HG02678 (cell line): ENCODE data around the gene ADCY5.

Experiments
- ATAC-seq: cut with Tn5 transposase; IDR thresholded peaks from one replicate; pipeline ENCODE4 v1.9.1; 2021; ENCODE audit warnings: mild to moderate bottlenecking, moderate library complexity; ENCODE audit not compliant: unreplicated experiment

ADCY5 gene

DNA sequence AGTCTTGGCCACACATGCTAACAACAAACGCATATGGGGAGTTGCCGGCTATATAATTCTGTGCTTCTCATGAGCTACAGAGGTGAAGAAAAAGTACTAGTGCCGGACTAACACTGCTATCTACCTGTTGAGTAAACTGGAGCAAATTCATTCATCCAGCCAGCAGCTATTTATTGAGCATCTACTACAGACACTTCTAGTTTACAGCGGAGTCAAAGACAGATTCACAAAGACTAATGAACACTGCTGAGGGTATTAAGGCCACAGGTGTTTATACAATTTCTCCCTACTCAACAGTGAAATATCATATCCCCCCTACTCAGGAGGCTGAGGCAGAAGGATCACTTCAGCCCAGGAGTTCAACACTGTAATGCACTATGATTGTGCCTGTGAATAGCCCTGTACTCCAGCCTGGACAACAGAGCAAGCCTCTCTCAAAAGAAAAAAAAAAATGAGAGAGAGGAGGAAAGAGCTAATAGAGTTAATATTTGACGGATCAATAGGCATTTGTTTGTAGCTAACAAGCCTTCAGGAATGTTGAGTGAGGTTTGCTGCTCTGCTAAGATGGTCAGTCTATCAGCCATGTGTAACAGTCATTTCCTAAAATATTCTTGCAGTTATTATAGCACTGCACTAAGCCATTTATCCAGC, 17.8 kb downstream of the ADCY5 start:
- no peak for ATAC-seq

DNA sequence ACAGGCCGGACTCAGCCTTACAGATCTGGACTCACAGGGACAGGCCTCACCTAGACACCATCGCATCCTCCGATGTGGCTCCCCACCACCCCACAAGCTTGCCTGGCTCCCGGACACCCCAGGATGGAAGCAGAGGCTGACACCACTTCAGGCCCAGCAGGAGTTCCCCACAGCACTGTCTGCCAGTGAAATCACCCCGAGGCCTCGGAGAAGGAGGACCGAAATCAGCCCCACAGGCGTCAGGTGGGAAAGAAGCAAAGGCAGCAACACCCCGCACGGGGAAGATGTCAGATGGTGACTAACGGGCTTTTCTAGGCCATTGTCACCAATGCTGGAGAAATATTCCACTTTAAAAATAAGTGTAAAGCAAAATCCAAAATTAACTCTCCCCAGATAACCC, 18.6 kb downstream of the ADCY5 start:
- no peak for ATAC-seq

DNA sequence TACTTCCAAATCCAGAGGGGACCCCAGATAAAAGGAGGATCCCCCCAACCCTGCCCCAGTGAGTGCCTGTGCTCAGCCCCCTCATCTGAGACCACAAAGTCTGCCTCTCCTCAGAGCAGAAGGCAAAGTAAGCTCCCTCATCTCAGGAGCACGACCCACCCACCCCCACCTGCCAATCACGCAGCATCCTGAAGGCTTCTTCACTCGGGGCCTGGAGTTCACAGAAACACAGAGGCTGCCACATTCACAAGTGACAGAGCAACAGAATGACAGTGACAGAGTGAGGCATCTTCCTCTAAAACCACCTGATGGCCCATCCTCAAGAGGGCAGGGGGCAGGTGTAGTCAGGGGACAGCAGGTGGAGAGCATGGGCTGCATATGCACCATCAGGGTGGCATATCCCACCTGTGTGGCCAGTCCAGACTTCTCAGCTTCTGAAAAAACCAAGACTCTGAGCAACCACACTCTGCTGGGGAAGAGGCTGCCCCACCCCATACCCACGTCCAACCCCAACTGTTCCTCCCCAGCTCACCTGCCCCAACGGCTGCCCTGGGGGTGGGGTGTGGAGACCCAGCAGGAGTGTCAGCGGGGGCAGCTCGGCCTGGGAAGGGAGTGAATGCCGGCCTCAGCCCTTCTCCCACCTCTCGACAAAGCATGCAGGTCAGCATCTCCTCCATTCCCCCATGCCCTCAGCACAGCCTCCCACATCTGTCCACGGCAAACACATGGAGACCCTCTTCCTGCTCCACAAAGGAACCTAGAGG, 19.3 kb downstream of the ADCY5 start:
- no peak for ATAC-seq

DNA sequence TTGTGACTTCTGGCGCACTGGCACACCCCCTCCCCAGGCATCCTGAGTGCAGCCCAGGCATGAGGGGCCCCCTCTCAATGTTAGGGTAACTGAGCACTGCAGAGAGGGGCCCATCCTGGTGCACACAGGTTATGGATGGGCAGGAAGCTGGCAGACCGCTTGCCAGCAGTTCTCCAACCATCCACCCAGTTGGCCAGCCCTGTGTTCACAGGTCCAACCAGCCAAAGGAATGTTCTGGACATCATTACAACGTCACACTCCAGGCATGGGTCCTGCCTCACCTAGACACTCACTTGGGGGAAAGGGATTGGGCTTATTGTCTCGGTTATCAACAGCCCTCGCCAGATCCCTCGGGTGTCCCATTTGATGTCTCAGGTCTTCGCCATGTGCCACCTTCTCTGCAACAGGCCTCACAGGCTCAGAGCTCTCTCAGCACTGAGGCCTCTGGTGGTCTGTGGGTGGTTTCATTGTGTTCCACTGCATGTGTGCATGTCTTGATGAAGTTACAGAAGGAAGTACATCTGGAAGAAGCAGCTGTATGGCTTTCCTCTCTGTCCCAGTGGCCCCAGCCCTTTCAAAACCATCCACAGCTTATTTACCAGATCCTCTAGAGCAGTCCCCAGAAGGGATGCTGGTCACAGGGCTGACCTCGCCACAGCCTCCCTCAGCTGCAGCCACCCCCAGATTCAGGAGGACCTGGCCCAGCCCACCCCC, 23.7 kb downstream of the ADCY5 start:
- ATAC-seq = no peak

DNA sequence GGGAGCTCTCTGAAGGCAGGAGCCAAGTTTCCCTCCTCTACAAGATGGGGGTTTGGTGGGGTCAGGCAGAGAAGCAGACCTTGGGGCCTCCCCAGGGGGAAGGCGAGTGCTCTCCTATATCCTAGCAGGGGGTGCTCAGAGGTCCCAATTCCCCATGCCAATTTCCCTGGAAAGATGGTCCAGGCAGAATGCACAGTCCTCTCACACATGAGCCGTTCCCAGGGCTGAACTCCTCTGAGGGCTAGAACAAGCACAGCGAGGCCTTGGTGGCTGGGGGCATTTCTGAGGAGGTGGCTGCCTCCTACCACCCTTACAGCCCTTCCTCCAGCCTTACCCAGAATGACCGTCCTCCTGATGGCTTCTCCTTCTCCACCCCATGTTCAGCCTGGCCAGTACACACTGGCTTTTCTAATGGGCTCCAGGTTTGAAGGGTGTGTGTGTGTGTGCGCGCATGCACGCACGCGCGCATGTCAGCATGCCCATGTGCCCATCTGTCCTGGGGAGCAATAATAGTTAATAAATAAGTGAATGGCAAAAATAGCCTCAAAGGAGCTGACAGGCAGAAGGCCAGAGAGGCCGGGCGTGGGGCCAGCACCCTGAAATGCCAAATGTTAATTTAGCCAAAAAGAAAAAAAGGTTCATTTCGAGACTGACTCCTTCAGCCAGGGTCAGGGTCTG, 24.4 kb downstream of the ADCY5 start:
- ATAC-seq = no peak

DNA sequence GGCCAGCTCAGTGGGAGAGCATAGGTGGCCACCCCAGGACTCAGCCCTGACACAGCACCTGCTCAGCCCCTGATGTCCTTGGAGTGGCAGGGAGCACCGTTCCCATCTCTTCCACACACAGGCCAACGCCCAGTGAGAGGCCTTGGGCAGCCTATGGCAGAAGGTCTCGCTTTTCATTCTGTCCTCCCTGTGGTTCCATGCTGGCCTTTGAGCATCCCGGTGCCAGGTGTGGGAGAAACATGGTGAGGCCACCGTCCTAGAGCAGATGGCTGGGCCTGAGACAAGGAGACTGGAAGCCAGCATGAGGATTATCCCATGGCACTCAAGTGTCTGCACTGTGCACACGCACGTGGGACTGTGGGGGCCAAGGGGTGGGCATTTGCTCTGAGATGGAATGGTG, 25.1 kb downstream of the ADCY5 start:
- no peak for ATAC-seq

DNA sequence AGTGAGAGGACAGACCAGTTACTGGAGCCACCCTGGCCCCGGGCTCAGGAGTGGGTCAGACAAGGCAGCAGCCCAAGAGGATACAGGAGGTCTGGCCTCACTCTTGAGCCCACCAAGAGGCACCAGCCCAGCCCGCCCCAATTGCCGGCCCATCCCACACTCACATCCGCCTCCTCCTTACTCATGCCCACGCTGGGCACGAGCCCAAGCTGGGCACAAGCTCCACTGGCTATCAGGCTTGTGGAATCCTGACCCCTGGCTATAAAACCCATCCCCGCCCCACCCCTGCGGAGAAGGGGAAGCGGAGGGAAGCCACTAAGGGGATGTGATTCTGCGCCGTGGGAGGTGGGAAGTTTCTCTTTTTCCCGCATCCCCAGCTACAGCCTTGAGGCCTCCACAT, 25.9 kb downstream of the ADCY5 start:
- ATAC-seq = no peak

DNA sequence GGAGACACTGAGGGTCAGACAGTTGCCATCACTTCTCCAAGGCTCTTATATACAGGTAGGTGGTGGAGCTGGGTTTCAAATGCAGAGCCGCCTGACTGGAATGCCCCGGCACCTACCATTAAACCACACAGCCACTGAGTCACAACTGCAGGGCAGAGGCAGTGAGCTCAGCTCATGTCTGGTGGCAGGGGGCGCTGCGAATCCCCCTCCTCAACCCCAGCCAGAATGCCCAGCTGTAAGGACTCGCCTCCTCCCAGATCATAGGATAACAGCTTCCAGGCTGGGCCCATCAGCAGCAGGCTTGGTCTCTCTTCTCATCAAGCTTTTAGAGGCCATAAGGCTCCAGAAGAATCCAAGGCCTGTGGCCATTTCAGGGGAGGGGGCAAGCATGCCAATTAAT, 26.4 kb downstream of the ADCY5 start:
- no peak for ATAC-seq

DNA sequence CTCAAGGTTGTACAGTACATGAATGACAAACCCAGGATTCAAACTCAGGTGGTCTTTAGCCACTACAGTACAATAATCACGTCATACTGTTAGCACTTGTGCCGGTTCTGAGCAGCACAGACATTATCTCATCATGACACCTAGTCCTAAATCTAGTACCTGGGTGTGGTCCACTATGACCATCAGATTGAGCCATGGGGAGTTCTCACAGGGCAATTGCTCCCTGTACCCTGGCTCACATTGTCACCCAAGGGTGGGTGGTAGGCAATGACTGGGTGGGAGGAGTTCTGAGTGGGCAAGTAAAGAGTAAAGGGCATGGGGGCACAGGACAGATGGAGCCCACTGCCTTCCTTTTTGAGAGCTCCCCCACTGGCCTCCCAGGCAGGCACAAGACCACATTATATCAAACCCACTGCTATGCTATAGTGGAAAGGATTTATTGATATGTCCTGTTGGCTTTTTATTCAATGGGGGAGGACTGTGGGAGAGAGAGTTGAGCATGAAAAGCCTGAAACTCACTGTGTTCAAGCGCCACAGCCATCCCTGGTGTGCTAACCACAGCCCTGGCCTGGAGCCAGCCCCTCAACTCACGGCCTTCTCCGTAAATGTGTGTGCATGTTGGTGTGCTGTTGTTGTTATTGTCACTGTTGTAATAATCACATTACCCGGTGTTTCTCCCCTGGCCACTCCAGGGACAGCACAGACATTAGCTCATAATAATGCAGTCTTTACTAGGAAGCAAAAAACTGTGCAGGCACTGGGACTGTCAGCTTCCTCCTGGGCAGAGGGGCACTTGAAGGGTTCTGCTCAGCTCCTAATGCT, 27.3 kb downstream of the ADCY5 start:
- ATAC-seq = no peak

DNA sequence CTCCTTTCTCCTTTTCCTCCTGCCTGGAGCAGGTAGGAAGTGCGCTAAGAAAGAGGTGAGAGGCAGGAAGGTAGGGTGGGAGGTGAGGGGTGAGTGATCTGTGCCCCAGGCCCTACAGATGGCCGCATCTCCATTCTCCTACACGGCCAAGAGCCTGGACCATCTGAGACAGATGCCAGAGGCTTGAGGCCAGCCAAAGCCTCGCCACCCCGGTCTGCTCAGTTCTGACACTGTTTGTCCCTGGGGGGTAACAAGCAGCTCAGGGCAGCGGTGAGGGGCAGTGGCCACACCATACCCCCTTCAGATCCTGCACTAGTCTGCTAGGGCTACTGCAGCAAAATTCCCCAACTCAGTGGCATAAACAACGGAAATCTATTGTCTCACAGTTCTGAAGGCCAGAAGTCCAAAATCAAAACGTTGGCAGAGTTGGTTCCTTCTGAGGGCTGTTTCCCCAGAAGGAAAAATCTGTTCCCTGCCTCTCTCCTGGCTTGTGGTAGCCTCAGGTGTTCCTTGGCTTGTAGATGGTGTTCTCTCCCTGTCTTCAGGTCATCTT, 28.4 kb downstream of the ADCY5 start:
- ATAC-seq = no peak

DNA sequence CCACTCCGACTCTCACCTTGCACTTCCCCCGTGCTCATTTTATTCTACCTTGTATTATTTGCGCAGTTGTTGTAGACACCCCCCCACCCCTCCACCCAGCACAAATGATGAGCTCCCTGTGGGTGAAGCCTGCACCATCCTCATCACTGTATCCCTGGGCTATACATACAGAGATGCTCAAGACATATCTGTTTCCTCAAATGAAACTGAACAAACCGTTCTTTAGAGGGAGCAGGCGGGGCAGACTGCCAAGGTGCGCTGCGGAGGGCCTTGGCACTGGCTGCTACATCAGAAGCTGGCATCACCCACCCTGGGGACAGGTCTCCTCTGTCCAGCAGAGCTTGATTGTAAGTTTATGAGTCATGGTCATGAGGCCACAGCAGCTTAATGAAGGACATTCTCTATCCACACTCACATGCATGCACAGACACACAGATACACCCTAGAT, 29.0 kb downstream of the ADCY5 start:
- ATAC-seq = no peak

DNA sequence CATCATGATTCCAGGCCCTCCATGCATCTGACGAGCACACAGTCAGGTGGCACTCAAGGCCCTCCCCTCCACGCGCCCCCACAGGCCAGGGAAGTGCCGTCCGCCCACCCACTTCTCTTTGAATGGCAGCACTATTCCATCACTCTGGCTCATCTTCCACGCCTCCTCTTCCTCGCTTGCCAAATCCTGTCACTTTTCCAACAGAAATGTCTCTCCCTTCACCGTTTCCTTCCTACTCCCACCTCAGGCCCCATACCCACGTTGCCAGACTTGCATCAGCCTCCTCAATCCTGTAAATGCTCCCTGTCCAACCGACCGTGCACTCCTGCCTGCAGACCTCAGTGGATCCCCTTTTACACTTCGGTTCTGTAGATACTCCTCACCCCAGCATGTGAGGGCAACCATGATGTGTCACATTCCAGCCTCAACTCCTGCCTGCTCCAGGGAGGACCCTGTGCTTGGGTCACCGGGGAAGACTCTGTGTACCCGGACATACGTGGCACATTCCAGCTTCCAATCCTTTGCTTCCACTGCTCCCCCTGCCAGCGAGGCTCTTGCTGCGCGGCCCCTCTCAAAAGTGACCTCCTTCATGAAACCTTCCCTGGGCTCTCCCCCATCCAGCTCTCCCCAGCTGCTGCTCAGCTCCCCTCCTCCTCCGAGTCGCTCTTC, 29.6 kb downstream of the ADCY5 start:
- no peak for ATAC-seq

DNA sequence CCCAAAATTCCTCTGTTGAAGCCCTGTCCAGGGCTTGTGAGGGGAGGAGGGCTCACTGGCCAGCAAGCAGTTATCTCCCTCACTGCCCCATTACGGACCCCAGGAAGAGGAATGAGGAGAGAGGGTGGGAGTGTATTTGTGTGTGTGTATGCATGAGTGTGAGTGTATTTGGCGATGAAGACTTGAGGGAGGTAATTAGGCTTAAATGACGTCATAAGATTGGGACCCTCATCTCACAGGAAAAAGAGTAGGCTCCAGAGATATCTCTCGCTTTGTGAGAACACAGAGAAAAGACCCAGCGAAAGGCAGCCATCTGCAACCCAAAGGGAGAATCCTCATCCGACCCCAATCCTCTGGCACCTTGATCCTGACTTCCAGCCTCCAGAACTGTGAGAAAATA, 32.2 kb downstream of the ADCY5 start:
- ATAC-seq = no peak

DNA sequence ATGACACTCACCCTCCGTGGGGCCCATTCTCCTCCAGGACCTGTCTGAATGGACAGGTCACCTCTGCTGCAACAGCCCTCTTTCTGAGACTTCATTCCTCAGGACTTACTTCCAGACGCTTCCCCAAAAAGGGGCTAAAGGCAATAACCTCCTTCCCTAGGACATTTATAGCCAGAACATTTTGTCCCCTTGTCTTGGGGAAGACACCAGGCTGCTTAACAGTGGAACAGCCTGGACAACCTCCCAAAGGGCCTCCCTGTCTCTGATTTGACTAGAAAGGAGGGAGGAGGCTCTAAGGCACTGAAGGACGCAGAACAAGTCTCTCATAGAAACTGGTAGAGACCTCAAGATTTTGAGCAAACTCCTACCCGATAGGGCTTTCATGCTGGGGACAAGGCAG, 32.7 kb downstream of the ADCY5 start:
- ATAC-seq = no peak

DNA sequence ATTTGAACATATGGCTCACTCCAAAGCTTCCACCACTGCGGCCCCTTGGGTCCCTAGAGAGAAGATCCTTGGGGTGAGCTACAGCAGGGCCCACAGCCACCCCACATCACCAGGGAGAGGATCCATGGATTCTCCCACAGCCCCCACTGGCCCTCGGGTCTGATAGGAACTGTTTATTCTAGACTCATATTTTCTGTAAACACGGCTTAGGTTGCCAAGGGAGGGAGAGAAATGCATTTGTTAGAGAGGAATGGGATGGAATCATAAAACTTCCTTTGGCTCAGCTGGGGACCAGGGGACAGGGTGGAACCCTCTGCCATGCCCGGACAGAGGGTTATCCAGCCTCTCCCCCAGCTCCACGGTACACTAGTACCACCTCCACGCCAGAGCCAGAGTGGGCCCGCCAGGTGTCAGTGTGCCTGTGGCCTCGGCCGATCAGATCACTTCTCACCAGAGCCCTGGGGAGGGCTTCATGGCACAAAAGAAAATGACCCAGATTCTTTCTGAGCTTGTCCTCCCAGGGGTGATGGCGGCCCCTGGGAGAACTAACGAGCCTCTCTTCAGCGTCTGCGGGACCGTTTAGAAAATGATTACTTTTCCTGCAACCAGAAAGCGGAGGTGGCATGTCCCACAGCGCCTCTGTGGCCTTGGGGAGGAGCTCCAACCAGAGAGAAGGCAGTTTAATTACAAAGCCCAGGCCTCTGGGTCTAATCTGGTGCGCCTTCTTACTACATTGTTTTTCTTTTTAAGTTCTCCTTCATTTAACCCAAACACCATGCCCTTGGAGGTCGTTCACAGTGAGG, 33.7 kb downstream of the ADCY5 start:
- ATAC-seq = no peak

DNA sequence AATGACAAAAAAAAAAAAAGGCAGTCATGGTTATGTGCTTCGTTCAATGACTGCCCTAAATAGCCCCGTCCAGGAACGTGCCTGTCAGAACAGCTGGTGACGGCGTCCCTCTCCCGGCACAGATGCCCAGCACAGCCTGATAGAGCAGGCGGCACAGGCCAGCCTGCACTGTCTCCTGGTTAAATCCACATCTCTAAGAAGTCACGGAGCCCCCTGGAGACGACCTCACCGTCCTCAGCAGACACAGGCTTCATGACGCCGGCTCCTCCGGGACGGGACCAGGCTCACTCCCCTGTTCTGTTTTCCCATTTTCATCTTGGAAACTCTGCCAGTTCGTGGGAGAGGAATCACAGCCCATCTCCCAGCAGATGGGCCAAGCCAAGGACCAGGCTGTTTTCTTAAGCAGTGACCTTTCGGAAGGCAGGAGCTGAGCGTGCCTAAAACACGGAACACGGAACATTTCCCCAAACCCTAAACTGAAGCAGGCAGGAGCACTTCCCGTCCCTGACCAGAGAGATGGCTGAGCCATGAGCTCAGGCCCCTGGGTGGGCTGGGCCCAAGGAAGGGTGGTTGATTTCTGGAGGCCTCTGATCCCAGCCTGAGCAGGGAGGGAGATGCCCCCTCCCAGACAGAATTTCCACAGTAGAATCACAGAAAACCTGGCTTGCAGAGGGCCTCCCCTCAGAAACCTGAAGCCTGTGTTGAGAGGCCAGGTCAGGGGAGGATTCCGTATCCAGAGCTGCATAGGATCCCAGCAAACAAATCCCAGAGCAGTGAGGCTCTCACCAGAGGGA, 35.9 kb downstream of the ADCY5 start:
- no peak for ATAC-seq

DNA sequence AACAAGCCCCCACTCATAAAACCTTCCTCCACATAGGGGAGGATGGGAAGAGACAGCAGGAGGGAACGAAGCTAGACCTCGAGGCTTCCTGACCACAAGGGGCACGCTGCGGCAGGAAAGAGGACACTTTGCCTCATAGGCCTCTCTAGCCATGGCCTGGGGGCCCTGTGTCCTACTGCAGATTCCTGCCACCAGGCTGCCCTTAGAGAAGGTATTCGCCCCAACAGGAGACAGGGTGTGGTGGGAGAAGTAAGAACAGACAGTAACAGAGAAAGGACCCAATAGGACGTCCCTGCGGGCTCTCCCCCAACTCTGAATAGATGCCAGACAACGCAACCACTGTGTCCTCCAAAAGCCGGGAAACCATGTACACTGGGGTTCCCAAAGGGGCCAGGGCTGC, 36.8 kb downstream of the ADCY5 start:
- no peak for ATAC-seq

DNA sequence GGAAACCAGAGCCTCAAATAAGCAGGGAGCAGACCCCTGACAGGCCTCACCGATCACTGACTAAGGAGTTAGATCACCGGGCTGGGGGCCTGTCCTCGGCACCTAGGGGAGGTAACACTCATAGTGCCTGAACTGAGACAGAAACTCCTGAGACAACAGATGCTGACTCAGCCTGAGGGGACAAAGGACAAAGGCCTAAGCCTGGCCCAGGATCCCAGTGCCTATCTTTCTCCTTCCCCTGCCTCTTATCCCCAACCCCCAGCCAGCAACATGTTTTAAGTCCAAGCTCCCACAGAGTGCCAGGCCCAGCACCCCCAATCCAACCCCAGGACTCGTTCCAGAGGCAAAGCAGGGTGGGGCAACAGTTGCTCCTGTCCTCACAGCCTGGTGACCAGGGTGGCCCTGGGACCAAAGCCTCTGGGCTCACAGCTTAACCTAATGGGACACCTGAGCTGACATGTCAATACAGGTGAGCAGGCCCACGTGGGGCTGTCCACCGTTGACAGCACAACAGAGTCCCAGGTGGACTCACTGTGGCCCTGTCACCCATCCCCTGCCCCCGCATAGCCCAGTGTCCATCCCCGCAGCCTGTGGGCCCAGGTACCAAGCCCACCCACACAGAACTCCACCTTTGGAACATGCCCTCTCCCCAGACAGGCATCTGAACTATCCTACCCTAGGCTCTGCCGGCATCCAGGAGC, 37.4 kb downstream of the ADCY5 start:
- no peak for ATAC-seq
